Stimulated activated CD8-positive, alpha-beta memory T cell treated with anti-CD3 and anti-CD28 coated beads, Interleukin-12 subunit alpha, Interleukin-12 subunit beta, amount 100 ng/mL, for 24 hours (primary cell): ENCODE measurements around the gene SMAD5.

Experiments
- DNase-seq: peaks from one replicate; pipeline ENCODE4 v3.0.0-alpha.2; 2020; ENCODE audit errors: extremely low read depth

SMAD5 gene

GRCh38 chr5:136197462-136198142 lies 65.0 kb downstream of the SMAD5 start:
- DNase-seq = no peak

- no peak for DNase-seq
Measured at GRCh38 chr5:136198453-136198852, 65.8 kb downstream of the SMAD5 start.

- no peak for DNase-seq
Measured at GRCh38 chr5:136199408-136199807, 66.8 kb downstream of the SMAD5 start.

- no peak for DNase-seq
Measured at GRCh38 chr5:136200130-136200529, 67.5 kb downstream of the SMAD5 start.

- no peak for DNase-seq
Measured at GRCh38 chr5:136200761-136201160, 68.1 kb downstream of the SMAD5 start.

- no peak for DNase-seq
Measured at GRCh38 chr5:136201870-136202269, 69.2 kb downstream of the SMAD5 start.

GRCh38 chr5:136202469-136203205 lies 70.0 kb downstream of the SMAD5 start:
- DNase-seq = no peak

GRCh38 chr5:136203303-136203922 lies 70.8 kb downstream of the SMAD5 start:
- no peak for DNase-seq

- no peak for DNase-seq
Measured at GRCh38 chr5:136205061-136205702, 72.5 kb downstream of the SMAD5 start.

GRCh38 chr5:136205941-136206340 lies 73.3 kb downstream of the SMAD5 start:
- no peak for DNase-seq

- no peak for DNase-seq
Measured at GRCh38 chr5:136206361-136206760, 73.7 kb downstream of the SMAD5 start.

GRCh38 chr5:136207631-136208030 lies 75.0 kb downstream of the SMAD5 start:
- DNase-seq = no peak

- no peak for DNase-seq
Measured at GRCh38 chr5:136208916-136209315, 76.3 kb downstream of the SMAD5 start.

GRCh38 chr5:136209346-136209910 lies 76.8 kb downstream of the SMAD5 start:
- DNase-seq = no peak

- DNase-seq = no peak
Measured at GRCh38 chr5:136210259-136210658, 77.6 kb downstream of the SMAD5 start.

GRCh38 chr5:136211282-136212040 lies 78.8 kb downstream of the SMAD5 start:
- DNase-seq = no peak

GRCh38 chr5:136212252-136212721 lies 79.6 kb downstream of the SMAD5 start:
- DNase-seq = no peak

GRCh38 chr5:136213919-136214493 lies 81.4 kb downstream of the SMAD5 start:
- no peak for DNase-seq

- no peak for DNase-seq
Measured at GRCh38 chr5:136215812-136216211, 83.2 kb downstream of the SMAD5 start.

GRCh38 chr5:136216230-136216629 lies 83.6 kb downstream of the SMAD5 start:
- DNase-seq = no peak

GRCh38 chr5:136221340-136221739 lies 88.7 kb downstream of the SMAD5 start:
- DNase-seq = no peak
